Panc1 (cell line): ENCODE measurements around the gene GADD45A.

Experiments used
- POLR2AphosphoS5 ChIP-seq: IDR thresholded peaks from 2 replicates; pipeline ENCODE4 v1.6.1; 2012; ENCODE audit warnings: mild to moderate bottlenecking, low read depth, low read length, moderate library complexity
- TCF7L2 ChIP-seq: IDR thresholded peaks from 2 replicates; pipeline ENCODE4 v1.6.1; 2011; ENCODE audit warnings: mild to moderate bottlenecking, low read depth, low read length, inconsistent platforms
- TF ChIP-seq, protein P1 (sequence below): fragments of 450-650 bp; IDR thresholded peaks from 2 replicates; pipeline ENCODE4 v1.5.1; 2017; ENCODE audit warnings: mild to moderate bottlenecking
- TF ChIP-seq, protein P2 (sequence below), 2 experiments: IDR thresholded peaks; 2 replicates each; pipeline ENCODE4 v1.6.1; 2011 to 2012; ENCODE audit warnings: low read depth in 2 of 2, control low read depth in 1 of 2, low read length in 1 of 2, mild to moderate bottlenecking in 1 of 2, moderate library complexity in 1 of 2; ENCODE audit not compliant: insufficient read depth in 1 of 2

DNA sequence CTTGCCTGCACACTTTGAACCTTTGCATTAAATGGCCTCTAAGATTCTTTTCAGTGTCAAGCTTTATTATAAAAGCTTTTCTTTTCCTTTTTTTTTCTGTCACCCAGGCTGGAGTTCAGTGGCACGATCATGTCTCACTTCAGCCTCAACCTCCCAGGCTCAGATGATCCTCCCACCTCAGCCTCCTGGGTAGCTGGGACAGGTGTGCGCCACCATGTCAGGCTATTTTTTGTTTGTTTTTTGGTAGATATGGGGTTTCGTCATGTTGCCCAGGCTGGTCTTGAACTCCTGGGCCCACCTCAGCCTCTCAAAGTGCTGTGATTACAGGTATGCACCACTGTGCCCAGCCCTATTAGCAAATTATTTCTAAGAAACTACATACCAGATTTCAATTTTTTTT is 52.9 kb downstream of the GADD45A start:
- TF ChIP-seq, protein P1, sequence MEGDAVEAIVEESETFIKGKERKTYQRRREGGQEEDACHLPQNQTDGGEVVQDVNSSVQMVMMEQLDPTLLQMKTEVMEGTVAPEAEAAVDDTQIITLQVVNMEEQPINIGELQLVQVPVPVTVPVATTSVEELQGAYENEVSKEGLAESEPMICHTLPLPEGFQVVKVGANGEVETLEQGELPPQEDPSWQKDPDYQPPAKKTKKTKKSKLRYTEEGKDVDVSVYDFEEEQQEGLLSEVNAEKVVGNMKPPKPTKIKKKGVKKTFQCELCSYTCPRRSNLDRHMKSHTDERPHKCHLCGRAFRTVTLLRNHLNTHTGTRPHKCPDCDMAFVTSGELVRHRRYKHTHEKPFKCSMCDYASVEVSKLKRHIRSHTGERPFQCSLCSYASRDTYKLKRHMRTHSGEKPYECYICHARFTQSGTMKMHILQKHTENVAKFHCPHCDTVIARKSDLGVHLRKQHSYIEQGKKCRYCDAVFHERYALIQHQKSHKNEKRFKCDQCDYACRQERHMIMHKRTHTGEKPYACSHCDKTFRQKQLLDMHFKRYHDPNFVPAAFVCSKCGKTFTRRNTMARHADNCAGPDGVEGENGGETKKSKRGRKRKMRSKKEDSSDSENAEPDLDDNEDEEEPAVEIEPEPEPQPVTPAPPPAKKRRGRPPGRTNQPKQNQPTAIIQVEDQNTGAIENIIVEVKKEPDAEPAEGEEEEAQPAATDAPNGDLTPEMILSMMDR: no peak
- TF ChIP-seq, protein P2, sequence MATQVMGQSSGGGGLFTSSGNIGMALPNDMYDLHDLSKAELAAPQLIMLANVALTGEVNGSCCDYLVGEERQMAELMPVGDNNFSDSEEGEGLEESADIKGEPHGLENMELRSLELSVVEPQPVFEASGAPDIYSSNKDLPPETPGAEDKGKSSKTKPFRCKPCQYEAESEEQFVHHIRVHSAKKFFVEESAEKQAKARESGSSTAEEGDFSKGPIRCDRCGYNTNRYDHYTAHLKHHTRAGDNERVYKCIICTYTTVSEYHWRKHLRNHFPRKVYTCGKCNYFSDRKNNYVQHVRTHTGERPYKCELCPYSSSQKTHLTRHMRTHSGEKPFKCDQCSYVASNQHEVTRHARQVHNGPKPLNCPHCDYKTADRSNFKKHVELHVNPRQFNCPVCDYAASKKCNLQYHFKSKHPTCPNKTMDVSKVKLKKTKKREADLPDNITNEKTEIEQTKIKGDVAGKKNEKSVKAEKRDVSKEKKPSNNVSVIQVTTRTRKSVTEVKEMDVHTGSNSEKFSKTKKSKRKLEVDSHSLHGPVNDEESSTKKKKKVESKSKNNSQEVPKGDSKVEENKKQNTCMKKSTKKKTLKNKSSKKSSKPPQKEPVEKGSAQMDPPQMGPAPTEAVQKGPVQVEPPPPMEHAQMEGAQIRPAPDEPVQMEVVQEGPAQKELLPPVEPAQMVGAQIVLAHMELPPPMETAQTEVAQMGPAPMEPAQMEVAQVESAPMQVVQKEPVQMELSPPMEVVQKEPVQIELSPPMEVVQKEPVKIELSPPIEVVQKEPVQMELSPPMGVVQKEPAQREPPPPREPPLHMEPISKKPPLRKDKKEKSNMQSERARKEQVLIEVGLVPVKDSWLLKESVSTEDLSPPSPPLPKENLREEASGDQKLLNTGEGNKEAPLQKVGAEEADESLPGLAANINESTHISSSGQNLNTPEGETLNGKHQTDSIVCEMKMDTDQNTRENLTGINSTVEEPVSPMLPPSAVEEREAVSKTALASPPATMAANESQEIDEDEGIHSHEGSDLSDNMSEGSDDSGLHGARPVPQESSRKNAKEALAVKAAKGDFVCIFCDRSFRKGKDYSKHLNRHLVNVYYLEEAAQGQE (IDR thresholded peaks at IDR 0.05; ENCODE audit: insufficient read depth in 1 of 2, low read depth in 2 of 2, low read length in 1 of 2): no peak
- TF ChIP-seq POLR2AphosphoS5 (no peak), TCF7L2 (no peak)
